Measurements from ENCODE around the gene PUSL1.
"Not testable (repeated sequence)": the region's sequence is repeated elsewhere in the genome, so short reads cannot be mapped to it uniquely, and the experiment has no call there.

PUSL1 gene

GRCh38 chr1:1307261-1307922 lies 1.0 kb upstream of the PUSL1 start:
- peak in 6 of 51 donors; percentile 43 to 64 (median 52) for DNase-seq

GRCh38 chr1:1308756-1309250 lies 406 bp downstream of the PUSL1 start:
- peak in 2 of 51 donors; percentile 48 for DNase-seq

GRCh38 chr1:1309251-1310108 lies 1.1 kb downstream of the PUSL1 start:
- DNase-seq = no peak

- no peak for DNase-seq
Measured at GRCh38 chr1:1310109-1310385, 1.6 kb downstream of the PUSL1 start.

DNA sequence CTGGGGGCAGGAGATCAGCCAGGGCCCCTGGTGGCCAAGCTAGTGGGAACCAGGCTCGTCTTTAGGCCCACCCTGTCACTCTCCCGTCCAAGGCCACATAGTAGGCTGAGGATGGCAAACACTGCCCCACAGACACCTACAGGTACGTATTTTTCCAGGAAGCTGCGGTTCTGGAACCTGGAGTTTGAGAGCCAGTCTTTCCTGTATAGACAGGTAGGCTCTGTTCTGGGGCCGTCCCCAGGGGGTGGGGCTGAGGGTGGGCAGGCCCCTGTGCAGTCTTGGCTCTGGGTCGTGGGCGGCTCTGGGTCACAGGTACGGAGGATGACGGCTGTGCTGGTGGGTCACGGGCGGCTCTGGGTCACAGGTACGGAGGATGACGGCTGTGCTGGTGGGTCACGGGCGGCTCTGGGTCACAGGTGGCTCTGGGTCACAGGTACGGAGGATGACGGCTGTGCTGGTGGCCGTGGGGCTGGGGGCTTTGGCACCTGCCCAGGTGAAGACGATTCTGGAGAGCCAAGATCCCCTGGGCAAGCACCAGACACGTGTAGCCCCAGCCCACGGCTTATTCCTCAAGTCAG lies 2.2 kb downstream of the PUSL1 start:
- no peak for DNase-seq

DNA sequence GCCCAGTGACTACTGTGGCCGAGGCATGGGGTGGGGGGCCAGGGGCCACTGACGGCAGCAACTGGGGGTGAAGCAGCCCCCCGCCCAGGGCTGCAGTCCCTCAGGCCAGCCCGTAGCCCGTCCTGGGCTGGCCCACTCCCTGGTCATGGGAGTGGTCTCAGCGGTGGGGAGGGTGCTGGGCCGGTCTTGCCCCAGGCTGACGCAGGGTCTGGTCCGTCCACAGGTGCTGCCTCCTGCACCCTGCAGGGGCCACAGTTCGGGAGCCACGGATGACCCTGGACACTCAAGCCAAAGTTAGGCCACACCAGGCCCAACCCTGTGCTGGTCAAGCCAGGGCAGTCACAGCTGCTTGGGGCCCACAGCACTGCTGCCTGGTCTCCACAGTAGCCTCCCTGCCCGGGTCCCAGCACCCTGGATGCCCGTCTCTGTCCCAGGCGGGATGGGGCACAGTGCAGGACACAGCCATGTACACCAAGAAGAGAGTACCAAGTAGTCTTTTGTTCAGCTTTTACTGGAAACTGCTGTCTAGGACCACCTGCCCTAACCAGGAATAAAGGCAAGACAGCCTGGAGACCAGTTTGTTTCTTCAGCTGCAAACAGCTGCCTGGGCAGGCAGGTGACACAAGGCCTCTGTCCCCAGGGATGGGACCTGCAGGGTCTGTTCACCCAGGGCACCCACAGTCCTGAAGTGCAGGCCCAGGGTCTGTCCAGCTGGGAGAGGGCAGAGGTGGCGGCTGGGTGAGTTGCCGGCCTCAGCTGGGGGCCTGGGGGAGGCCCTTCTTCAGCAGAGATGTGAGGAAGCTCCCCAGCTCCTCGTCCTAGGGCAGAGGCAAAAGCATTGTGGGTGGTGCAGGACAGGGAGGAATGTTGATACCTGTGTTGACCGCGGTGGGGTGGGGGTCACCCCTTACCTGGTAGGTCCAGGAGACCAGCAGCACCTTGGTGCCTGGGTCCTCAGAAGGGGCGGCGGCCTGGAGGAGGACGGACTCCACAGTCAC lies 3.0 kb downstream of the PUSL1 start:
- DNase-seq = no peak

- DNase-seq = no peak
Measured at GRCh38 chr1:1312450-1313314, 4.3 kb downstream of the PUSL1 start.

- DNase-seq = no peak
Measured at GRCh38 chr1:1313500-1314236, 5.3 kb downstream of the PUSL1 start.

GRCh38 chr1:1314237-1314586 lies 5.8 kb downstream of the PUSL1 start:
- DNase-seq = no peak

- no peak for DNase-seq
Measured at GRCh38 chr1:1314678-1315335, 6.4 kb downstream of the PUSL1 start.

GRCh38 chr1:1315435-1315954 lies 7.1 kb downstream of the PUSL1 start:
- no peak for DNase-seq

GRCh38 chr1:1316199-1316598 lies 7.8 kb downstream of the PUSL1 start:
- DNase-seq = not testable (repeated sequence)

GRCh38 chr1:1317420-1317819 lies 9.0 kb downstream of the PUSL1 start:
- DNase-seq = no peak

- DNase-seq = peak in 8 of 51 donors; percentile 17 to 61 (median 32)
Measured at GRCh38 chr1:1318131-1318652, 9.8 kb downstream of the PUSL1 start.

DNA sequence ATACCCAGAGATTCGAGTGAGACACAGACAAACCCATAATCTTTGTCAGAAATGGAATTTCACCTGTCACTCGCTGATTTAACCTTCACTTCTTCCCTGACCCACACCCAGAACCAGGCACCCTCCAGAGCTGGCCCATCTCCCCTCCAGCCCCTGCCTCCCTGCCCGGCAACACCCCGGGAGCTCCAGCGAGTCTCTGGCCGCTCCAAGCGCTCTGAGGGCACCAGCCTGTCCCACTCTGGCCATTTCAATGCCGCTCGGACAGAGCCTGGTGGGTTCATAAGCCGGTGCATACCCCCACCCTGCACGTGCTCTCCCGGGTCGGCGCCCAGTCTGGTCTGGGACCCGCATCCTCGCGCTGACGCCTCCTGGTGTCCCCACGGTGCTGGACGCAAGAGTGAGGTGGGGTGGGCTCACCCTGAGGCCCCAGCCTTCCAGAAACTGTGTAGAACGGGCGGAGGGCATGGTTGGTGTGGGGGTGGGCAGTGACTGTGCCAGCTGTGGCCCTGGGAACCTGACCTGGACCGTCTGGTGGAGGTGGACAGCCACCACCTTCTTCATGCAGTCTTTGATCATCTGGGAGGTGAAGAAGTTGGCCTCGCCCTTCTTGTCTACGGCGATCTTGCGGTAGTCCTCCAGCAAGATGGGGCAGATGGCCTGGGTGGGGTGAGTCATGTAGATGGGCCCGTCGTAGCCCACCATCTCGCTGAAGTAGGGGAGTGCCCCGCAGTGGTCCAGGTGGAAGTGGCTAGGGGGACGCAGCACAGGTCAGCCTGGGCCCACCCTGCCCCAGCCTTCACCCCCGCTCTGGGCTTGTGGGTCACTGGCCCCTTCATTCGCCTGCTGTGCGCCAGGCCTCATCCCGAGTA lies 10.6 kb downstream of the PUSL1 start:
- no peak for DNase-seq

DNA sequence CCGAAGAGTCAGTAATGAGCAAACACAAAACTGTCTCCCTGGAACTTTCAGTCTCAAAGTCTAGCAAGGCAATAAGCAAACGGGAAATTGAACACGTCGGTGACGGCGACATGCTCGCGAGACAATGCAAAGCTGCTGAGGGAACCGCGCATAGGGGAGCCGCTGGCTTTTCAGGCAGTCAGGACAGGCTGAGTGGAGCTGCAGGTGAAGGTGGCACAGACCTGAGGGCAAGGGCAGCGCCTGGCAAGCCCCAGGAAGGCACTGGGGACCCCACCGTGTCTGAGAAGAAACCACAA lies 11.2 kb downstream of the PUSL1 start:
- DNase-seq = no peak

DNA sequence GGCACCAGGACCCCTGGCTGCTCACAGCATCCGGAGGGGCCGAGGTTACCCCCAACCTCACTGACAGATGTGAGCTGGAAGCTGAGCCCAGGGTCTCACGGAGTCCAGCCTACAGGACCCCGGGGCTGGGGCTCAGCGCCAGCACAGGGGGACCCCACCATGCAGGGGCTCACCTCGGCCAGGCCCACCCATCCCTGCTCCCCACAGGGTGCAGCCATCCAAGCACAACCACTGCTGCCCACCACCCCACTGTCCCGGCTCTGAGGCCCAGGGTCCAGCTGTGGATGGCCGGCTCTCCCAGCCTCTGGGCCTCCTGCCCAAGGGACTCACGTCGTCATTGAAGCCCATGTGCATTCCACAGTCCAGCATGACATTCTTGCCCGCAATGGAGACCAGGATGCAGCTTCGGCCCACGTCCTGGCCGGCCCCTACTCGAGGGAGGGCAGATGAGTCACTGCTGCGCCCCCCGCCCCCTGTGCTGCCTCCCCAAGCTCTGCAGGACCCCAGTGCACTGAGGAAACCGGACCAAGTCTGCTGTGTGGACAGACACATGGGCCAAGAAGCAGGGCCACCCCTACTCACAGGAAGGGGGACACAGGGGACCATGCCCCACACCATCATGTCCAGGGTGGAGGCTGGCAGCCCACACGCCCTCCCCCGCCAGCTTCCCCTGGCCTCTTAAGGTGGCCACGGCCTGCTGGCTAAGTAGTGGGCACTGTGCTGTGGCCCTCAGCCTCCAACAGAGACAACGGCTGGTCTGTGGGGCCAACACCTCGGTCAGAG lies 12.5 kb downstream of the PUSL1 start:
- DNase-seq = no peak

Measured in hypothalamus (tissue), 51 donors.